ENCODE results near the gene C1GALT1C1L.
"Not testable (repeated sequence)": the region's sequence is repeated elsewhere in the genome, so short reads cannot be mapped to it uniquely, and the experiment has no call there.

Gene C1GALT1C1L

GRCh38 chr2:43676322-43677050 lies at the start of gene C1GALT1C1L:
C1GALT1C1L (minus strand) TSS chr2:43676429; CDS start chr2:43676322, 107 bp downstream.
- DNase-seq (ENCODE audit: low read depth in 2 of 2): peak; percentile 9 to 34

- no peak for DNase-seq (ENCODE audit: low read depth in 2 of 2)
Measured at GRCh38 chr2:43725711-43726246, 49.5 kb upstream of the C1GALT1C1L start.

- DNase-seq (ENCODE audit: low read depth in 2 of 2): no peak
Measured at GRCh38 chr2:43724728-43725526, 48.7 kb upstream of the C1GALT1C1L start.

GRCh38 chr2:43718530-43719124 lies 42.4 kb upstream of the C1GALT1C1L start:
- DNase-seq (ENCODE audit: low read depth in 2 of 2): no peak

- DNase-seq (ENCODE audit: low read depth in 2 of 2): no peak
Measured at GRCh38 chr2:43717322-43717721, 41.1 kb upstream of the C1GALT1C1L start.

GRCh38 chr2:43715300-43716098 lies 39.3 kb upstream of the C1GALT1C1L start:
- DNase-seq (ENCODE audit: low read depth in 2 of 2): no peak

GRCh38 chr2:43714164-43714563 lies 37.9 kb upstream of the C1GALT1C1L start:
- no peak for DNase-seq (ENCODE audit: low read depth in 2 of 2)

GRCh38 chr2:43710866-43711265 lies 34.6 kb upstream of the C1GALT1C1L start:
- DNase-seq (ENCODE audit: low read depth in 2 of 2): no peak

- DNase-seq (ENCODE audit: low read depth in 2 of 2): no peak
Measured at GRCh38 chr2:43708891-43709290, 32.7 kb upstream of the C1GALT1C1L start.

GRCh38 chr2:43708178-43708577 lies 31.9 kb upstream of the C1GALT1C1L start:
- DNase-seq (ENCODE audit: low read depth in 2 of 2): no peak

GRCh38 chr2:43707255-43708015 lies 31.2 kb upstream of the C1GALT1C1L start:
- DNase-seq (ENCODE audit: low read depth in 2 of 2): no peak

GRCh38 chr2:43701111-43701510 lies 24.9 kb upstream of the C1GALT1C1L start:
- DNase-seq (ENCODE audit: low read depth in 2 of 2): no peak

GRCh38 chr2:43699761-43700160 lies 23.5 kb upstream of the C1GALT1C1L start:
- DNase-seq (ENCODE audit: low read depth in 2 of 2): no peak

- not testable (repeated sequence) for DNase-seq (ENCODE audit: low read depth in 2 of 2)
Measured at GRCh38 chr2:43698140-43698539, 21.9 kb upstream of the C1GALT1C1L start.

- DNase-seq (ENCODE audit: low read depth in 2 of 2): no peak
Measured at GRCh38 chr2:43692428-43692994, 16.3 kb upstream of the C1GALT1C1L start.

- no peak for DNase-seq (ENCODE audit: low read depth in 2 of 2)
Measured at GRCh38 chr2:43689999-43690398, 13.8 kb upstream of the C1GALT1C1L start.

GRCh38 chr2:43685357-43685756 lies 9.1 kb upstream of the C1GALT1C1L start:
- no peak for DNase-seq (ENCODE audit: low read depth in 2 of 2)

- not testable (repeated sequence) for DNase-seq (ENCODE audit: low read depth in 2 of 2)
Measured at GRCh38 chr2:43677783-43678182, 1.6 kb upstream of the C1GALT1C1L start.

GRCh38 chr2:43675646-43676321 lies 445 bp downstream of the C1GALT1C1L start:
- no peak for DNase-seq (ENCODE audit: low read depth in 2 of 2)

GRCh38 chr2:43657241-43657640 lies 19.0 kb downstream of the C1GALT1C1L start:
- no peak for DNase-seq (ENCODE audit: low read depth in 2 of 2)
